AG09309 (cell line): ENCODE measurements around the gene ENOX2.
A peak's percentile ranks its signal among the peaks of the same experiment; 100 is the strongest.

Experiments used
- DNase-seq: peaks from one replicate; pipeline ENCODE4 v3.0.0-alpha.2; 2010; ENCODE audit warnings: low read depth
- H3K4me3 ChIP-seq: 2 replicates; pipeline ENCODE4 v1.5.1; 2011; ENCODE audit warnings: mild to moderate bottlenecking, low read depth, low read length, moderate library complexity; ENCODE audit not compliant: control insufficient read depth
- TF ChIP-seq, protein P1 (sequence below): IDR thresholded peaks from 2 replicates; pipeline ENCODE4 v1.5.1; 2011; ENCODE audit warnings: mild to moderate bottlenecking, low read depth, low read length, inconsistent platforms; ENCODE audit not compliant: insufficient read depth, control insufficient read depth; ENCODE audit errors: missing control alignments

Gene ENOX2

GRCh38 chrX:130884627-130885026 is 18.4 kb downstream of the ENOX2 start:
- TF ChIP-seq, protein P1, sequence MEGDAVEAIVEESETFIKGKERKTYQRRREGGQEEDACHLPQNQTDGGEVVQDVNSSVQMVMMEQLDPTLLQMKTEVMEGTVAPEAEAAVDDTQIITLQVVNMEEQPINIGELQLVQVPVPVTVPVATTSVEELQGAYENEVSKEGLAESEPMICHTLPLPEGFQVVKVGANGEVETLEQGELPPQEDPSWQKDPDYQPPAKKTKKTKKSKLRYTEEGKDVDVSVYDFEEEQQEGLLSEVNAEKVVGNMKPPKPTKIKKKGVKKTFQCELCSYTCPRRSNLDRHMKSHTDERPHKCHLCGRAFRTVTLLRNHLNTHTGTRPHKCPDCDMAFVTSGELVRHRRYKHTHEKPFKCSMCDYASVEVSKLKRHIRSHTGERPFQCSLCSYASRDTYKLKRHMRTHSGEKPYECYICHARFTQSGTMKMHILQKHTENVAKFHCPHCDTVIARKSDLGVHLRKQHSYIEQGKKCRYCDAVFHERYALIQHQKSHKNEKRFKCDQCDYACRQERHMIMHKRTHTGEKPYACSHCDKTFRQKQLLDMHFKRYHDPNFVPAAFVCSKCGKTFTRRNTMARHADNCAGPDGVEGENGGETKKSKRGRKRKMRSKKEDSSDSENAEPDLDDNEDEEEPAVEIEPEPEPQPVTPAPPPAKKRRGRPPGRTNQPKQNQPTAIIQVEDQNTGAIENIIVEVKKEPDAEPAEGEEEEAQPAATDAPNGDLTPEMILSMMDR, result no peak
- H3K4me3 ChIP-seq, result no peak overlapping the region
- no peak for DNase-seq

DNA sequence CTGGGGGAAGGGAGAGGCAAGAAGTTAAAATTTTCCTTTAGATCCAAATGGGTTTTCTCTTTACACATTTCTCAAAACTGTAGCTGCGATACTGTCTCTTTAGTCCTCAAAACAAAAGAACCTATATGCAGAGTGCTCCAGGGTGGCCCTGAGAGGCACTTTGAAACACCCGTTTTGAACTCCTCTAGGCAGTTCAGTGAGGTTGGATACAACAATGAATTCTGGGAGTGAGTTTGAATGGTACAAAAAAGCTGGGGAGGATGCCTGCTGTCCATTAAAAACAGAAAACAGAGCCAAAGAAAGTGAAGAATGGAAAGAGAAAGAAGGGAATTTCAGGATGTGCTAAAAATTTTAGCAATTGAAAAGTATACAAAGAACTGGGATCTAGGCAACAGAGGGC is 23.1 kb downstream of the ENOX2 start:
- TF ChIP-seq, protein P1, result no peak
- H3K4me3 ChIP-seq, result no peak overlapping the region
- no peak for DNase-seq

DNA sequence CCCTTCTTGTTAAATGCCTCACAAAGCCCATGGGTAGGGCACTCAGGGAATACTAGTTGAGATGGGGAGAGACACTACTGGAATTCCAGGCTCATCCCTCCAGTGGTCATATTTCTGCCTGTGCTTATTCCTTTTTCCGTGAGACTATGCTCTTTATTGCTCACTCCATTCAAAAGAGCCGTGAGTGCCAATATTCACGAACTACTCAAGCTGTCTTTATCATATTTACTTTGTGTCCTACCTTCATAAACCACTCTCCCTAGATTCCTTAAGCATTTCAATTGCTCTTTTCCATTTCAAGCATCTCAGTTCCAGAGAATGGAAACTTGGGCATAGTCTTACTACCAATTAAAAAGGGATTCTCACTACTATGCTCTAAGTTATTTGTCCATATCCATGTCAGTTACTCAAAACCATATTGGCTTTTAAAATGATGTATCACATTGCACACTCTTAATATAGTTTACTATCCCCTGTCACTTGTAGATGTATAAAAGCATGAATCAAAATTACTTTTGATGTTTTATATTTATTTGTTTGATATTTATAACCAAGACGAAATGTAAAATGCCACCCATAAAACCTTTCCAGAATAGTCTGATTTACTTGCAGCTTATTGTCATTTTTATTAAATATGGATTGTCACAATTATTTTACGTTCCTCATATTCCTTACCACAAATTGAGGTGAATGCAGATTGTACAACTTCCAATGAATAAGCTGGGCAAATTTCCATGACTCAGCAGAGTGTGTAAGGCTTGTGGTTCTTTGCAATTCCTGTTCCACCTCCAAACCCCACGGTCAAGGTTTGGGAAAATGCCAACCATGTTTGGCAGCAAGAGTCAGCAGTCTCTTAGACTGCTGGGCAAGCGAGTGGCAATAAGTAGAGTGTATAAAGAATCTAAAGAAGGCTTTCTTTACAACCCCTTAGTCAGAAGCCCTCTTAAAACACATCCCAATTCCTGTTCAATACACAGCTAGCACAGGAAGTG is 24.4 kb downstream of the ENOX2 start:
- no peak overlapping the region for H3K4me3 ChIP-seq
- peak; percentile 75 for DNase-seq
- TF ChIP-seq, protein P1, result no peak

DNA sequence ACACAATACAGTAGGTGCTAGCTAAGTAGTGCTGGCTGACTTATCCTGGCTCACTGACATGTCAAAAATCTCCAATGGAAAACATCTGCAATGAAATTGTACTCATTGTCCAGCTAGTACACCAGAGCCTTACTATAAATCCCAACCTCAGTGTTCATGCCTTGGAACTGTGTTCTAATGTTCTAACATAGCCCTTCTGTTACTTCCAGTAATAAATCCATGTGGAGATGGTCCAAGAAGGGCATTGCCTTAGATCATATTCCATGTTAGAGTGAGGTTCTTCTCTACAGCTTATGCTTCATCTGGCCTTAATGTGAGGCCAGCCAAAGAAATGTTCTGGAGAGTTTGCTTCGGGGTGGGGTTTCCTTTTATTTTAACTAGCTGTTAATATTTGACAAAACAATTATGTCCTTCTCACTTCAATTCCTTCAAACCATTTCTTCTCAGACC is 25.1 kb downstream of the ENOX2 start:
- no peak overlapping the region for H3K4me3 ChIP-seq
- no peak for DNase-seq
- TF ChIP-seq, protein P1, result no peak

GRCh38 chrX:130876226-130876625 is 26.8 kb downstream of the ENOX2 start:
- H3K4me3 ChIP-seq, result no peak overlapping the region
- TF ChIP-seq, protein P1, result no peak
- no peak for DNase-seq

GRCh38 chrX:130874751-130875150 is 28.3 kb downstream of the ENOX2 start:
- no peak overlapping the region for H3K4me3 ChIP-seq
- DNase-seq, result no peak
- TF ChIP-seq, protein P1, result no peak
